ENCODE results near the gene AMFR. TPM values are rescaled to one million over a fixed set of nuclear protein-coding genes. Genes with fewer than 3 reads are reported as not detected.
A peak's percentile ranks its signal among the peaks of the same experiment; 100 is the strongest.

The AMFR gene
- polyA plus RNA-seq, 12 donors = 25.9 to 909 (median 60.0) TPM

- DNase-seq = no peak
Observed at GRCh38 chr16:56349086-56349415, 76.3 kb downstream of the AMFR start.

GRCh38 chr16:56348168-56349085 is 76.9 kb downstream of the AMFR start:
- DNase-seq = no peak

- DNase-seq = no peak
Observed at GRCh38 chr16:56347670-56348069, 77.7 kb downstream of the AMFR start.

GRCh38 chr16:56347166-56347565 is 78.2 kb downstream of the AMFR start:
- DNase-seq = no peak

GRCh38 chr16:56346131-56346890 is 79.0 kb downstream of the AMFR start:
- DNase-seq = no peak

- DNase-seq = no peak
Observed at GRCh38 chr16:56345406-56346050, 79.8 kb downstream of the AMFR start.

GRCh38 chr16:56344518-56345405 is 80.6 kb downstream of the AMFR start:
- no peak for DNase-seq

GRCh38 chr16:56343661-56344517 is 81.5 kb downstream of the AMFR start:
- DNase-seq = no peak

GRCh38 chr16:56341656-56342399 is 83.5 kb downstream of the AMFR start:
- DNase-seq = peak; percentile 11

GRCh38 chr16:56340864-56341365 is 84.4 kb downstream of the AMFR start:
- no peak for DNase-seq

GRCh38 chr16:56340416-56340815 is 84.9 kb downstream of the AMFR start:
- DNase-seq = no peak

- DNase-seq = no peak
Observed at GRCh38 chr16:56339431-56340195, 85.7 kb downstream of the AMFR start.

GRCh38 chr16:56338566-56339318 is 86.6 kb downstream of the AMFR start:
- no peak for DNase-seq

GRCh38 chr16:56337858-56338325 is 87.5 kb downstream of the AMFR start:
- DNase-seq = no peak

GRCh38 chr16:56337131-56337857 is 88.1 kb downstream of the AMFR start:
- DNase-seq = no peak

- no peak for DNase-seq
Observed at GRCh38 chr16:56336711-56337110, 88.6 kb downstream of the AMFR start.

GRCh38 chr16:56336071-56336688 is 89.2 kb downstream of the AMFR start:
- no peak for DNase-seq

All from muscle of arm (tissue), 12 donors.